GM10847 (cell line): ENCODE measurements around the gene ADRA2C.

Source experiments
- POLR2A ChIP-seq: IDR thresholded peaks from 2 replicates; pipeline ENCODE4 v1.6.1; 2011; ENCODE audit not compliant: insufficient read length; ENCODE audit errors: extremely low read depth

Gene ADRA2C

GRCh38 chr4:3776166-3777032, 10.2 kb downstream of the ADRA2C start:
- no peak for TF ChIP-seq POLR2A

- TF ChIP-seq POLR2A: no peak
Measured at GRCh38 chr4:3777033-3777390, 10.8 kb downstream of the ADRA2C start.

GRCh38 chr4:3777669-3778068, 11.5 kb downstream of the ADRA2C start:
- no peak for TF ChIP-seq POLR2A

GRCh38 chr4:3779509-3779908, 13.3 kb downstream of the ADRA2C start:
- no peak for TF ChIP-seq POLR2A

- TF ChIP-seq POLR2A: no peak
Measured at GRCh38 chr4:3780347-3781171, 14.4 kb downstream of the ADRA2C start.

- no peak for TF ChIP-seq POLR2A
Measured at GRCh38 chr4:3781193-3781886, 15.2 kb downstream of the ADRA2C start.

- no peak for TF ChIP-seq POLR2A
Measured at GRCh38 chr4:3781997-3782930, 16.1 kb downstream of the ADRA2C start.

- no peak for TF ChIP-seq POLR2A
Measured at GRCh38 chr4:3783693-3784306, 17.6 kb downstream of the ADRA2C start.

- TF ChIP-seq POLR2A: no peak
Measured at GRCh38 chr4:3784454-3785291, 18.5 kb downstream of the ADRA2C start.

GRCh38 chr4:3785292-3785565, 19.0 kb downstream of the ADRA2C start:
- no peak for TF ChIP-seq POLR2A

- no peak for TF ChIP-seq POLR2A
Measured at GRCh38 chr4:3786196-3786869, 20.1 kb downstream of the ADRA2C start.

- no peak for TF ChIP-seq POLR2A
Measured at GRCh38 chr4:3787489-3788365, 21.5 kb downstream of the ADRA2C start.
